Muscle layer of duodenum (tissue), 2 donors: ENCODE results near the gene BEGAIN.

ENCODE experiments used
- H3K27ac ChIP-seq: one replicate; pipeline ENCODE4 v1.7.0; 2013; ENCODE audit warnings: mild to moderate bottlenecking, low read length
- H3K27me3 ChIP-seq: one replicate; pipeline ENCODE4 v1.7.0; 2013; ENCODE audit warnings: low read depth, mild to moderate bottlenecking, control low read depth, low read length
- H3K36me3 ChIP-seq, 2 donors: one replicate each; pipeline ENCODE4 v1.7.0; 2013; ENCODE audit warnings: low read length in 2 of 2, control low read depth in 1 of 2, mild to moderate bottlenecking in 1 of 2; ENCODE audit not compliant: insufficient read depth in 2 of 2, control insufficient read depth in 1 of 2
- H3K4me1 ChIP-seq, 2 donors: one replicate each; pipeline ENCODE4 v1.7.0; 2013; ENCODE audit warnings: low read length in 2 of 2, mild to moderate bottlenecking in 2 of 2, control low read depth in 1 of 2, moderate library complexity in 1 of 2; ENCODE audit not compliant: insufficient read depth in 2 of 2, control insufficient read depth in 1 of 2
- H3K4me3 ChIP-seq, 2 donors: one replicate each; pipeline ENCODE4 v1.7.0; 2013; ENCODE audit warnings: low read length in 2 of 2, low read depth in 1 of 2, mild to moderate bottlenecking in 1 of 2
- H3K9me3 ChIP-seq, 2 donors: one replicate each; pipeline ENCODE4 v1.7.0; 2013; ENCODE audit warnings: low read length in 2 of 2, control low read depth in 1 of 2, mild to moderate bottlenecking in 1 of 2; ENCODE audit not compliant: control insufficient read depth in 1 of 2
- donor health status: healthy.

Gene BEGAIN

DNA sequence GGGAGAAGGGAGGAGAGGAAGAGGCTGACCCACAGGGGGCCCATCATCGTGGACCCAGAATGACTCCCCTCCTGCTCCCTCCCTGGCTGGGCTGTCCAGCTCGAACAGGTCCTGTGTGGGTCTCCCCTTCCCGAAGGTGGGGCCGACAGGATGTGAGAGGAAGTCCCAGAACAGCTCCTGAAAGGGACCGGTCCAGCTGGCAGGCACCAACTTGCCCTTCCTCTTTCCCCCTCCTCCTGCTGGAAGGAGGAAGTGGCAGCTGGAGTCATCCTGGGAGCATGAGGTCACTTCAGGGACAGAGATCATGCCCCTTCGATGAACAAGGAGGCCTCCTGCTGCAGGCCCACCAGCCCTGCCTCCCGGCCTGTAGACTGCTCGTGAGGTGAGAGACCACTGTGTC lies 35.0 kb upstream of the BEGAIN start:
- H3K4me3 ChIP-seq = no peak overlapping the region
- no peaks in the 10 kb centered on the region for H3K27me3 ChIP-seq
- H3K4me1 ChIP-seq = peaks cover 12 to 14% of the 10 kb centered on the region in 2 donors
- no peak overlapping the region for H3K27ac ChIP-seq
- peaks cover 0 to 12% of the 10 kb centered on the region in 2 donors for H3K9me3 ChIP-seq
- no peaks in the 10 kb centered on the region for H3K36me3 ChIP-seq

DNA sequence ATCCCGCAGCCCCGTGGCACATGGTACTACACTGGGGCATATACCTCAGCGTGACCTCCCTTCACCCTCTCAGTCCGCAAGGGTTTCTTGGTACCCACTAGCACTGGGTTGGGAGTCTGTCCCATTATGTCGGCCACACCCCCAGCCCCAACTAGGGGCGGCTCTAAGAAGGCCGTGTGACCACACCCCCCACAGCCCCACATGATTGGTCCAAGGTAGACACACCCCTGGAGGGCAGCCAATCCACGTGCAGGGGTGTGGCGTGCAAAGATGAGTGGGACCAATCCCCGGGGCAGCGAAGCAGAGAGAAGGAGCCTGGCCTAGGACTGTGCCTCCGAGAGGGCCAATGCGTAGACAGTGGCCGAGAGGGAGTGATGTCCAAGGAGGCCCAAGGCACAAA lies 34.6 kb upstream of the BEGAIN start:
- Histone ChIP-seq H3K27me3 (no peaks in the 10 kb centered on the region), H3K9me3 (peaks cover 0 to 12% of the 10 kb centered on the region in 2 donors), H3K36me3 (no peaks in the 10 kb centered on the region), H3K27ac (no peak overlapping the region), H3K4me1 (peaks cover 12 to 14% of the 10 kb centered on the region in 2 donors), H3K4me3 (no peak overlapping the region)

DNA sequence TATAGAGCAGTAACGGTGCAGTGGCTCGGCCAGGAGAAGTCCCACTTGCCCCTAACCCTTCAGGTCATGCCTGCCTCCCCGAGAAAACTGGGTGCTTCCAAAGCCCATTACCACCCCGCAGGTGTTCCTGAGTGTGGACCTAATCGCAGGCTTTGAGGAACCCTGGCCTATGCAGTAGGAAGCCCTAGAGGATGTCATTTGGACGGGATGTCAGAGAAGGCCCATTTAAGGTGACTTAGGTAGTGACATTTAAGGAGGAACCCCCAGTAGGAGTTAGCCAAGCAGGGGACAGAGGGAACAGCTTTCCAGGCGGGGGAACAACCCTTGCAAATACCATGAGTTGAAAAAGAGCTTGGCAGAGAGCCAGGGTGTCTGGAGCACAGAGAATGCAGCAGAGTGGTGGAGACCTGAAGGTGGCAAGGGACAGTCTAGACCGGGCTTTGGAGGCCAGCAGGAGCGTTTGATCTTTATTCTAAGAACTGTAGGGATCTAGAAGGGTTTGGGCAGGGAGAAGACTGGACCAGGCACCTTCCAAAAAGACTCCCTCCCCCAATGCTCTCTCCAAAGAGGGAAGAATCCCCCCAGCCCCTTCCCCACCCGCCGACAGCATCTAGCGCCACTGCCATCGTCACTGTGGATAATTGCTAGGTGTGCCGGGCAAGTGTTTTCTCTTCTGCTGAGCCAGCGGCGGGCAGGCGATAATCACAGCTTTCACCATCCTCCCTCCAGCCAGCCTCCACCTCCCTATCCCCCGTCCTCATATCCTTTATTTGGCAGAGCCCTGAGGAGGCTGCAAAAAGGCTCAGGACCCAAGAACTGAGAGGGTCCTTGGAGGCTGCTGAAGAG lies 33.3 kb upstream of the BEGAIN start:
- H3K4me1 ChIP-seq = peaks cover 12 to 14% of the 10 kb centered on the region in 2 donors
- no peaks in the 10 kb centered on the region for H3K36me3 ChIP-seq
- H3K27me3 ChIP-seq = no peaks in the 10 kb centered on the region
- H3K4me3 ChIP-seq = no peak overlapping the region
- peaks cover 0 to 3% of the 10 kb centered on the region in 2 donors for H3K9me3 ChIP-seq
- no peak overlapping the region for H3K27ac ChIP-seq

- Histone ChIP-seq H3K9me3 (no peaks in the 10 kb centered on the region), H3K27ac (no peak overlapping the region), H3K36me3 (no peaks in the 10 kb centered on the region), H3K27me3 (no peaks in the 10 kb centered on the region), H3K4me1 (peaks cover 12 to 14% of the 10 kb centered on the region in 2 donors), H3K4me3 (no peak overlapping the region)
Observed at GRCh38 chr14:100619396-100620254, 32.4 kb upstream of the BEGAIN start.

DNA sequence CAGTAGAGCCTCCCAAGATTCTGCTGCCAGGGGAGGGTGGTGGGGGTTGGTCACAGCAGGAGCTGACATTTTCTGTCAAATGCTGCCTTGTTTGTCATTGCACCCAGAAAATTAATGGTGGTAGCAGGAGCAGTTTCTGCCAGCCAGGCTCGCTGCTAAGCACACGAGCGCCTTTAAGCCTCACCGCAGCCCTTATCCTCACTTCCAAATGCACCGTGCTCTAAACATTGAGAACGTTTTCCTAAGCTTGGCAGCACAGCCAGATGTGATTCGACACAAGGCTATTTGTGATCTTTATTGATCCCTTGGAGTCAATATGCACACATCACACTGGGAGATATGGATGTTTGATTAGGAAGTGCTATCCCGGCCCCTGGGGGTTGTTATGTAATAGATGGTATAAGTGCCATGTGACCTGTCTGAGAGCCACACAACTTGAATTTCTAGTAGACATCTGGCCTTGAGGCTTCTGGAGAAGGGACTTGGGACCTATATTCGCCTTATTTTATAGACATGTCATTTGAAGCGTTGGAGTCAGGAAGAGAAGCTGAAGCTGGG lies 31.6 kb upstream of the BEGAIN start:
- H3K4me3 ChIP-seq = no peak overlapping the region
- no peaks in the 10 kb centered on the region for H3K9me3 ChIP-seq
- H3K36me3 ChIP-seq = no peaks in the 10 kb centered on the region
- peaks cover 12 to 14% of the 10 kb centered on the region in 2 donors for H3K4me1 ChIP-seq
- no peaks in the 10 kb centered on the region for H3K27me3 ChIP-seq
- H3K27ac ChIP-seq = no peak overlapping the region

- Histone ChIP-seq H3K27ac (no peak overlapping the region), H3K4me1 (peaks cover 12 to 14% of the 10 kb centered on the region in 2 donors), H3K4me3 (no peak overlapping the region), H3K36me3 (no peaks in the 10 kb centered on the region), H3K27me3 (no peaks in the 10 kb centered on the region), H3K9me3 (no peaks in the 10 kb centered on the region)
Observed at GRCh38 chr14:100618318-100618693, 31.1 kb upstream of the BEGAIN start.

- Histone ChIP-seq H3K4me3 (no peak overlapping the region), H3K9me3 (no peaks in the 10 kb centered on the region), H3K36me3 (no peaks in the 10 kb centered on the region), H3K27me3 (no peaks in the 10 kb centered on the region), H3K4me1 (peaks cover 12 to 14% of the 10 kb centered on the region in 2 donors), H3K27ac (no peak overlapping the region)
Observed at GRCh38 chr14:100617410-100618317, 30.4 kb upstream of the BEGAIN start.

GRCh38 chr14:100616854-100617409 lies 29.7 kb upstream of the BEGAIN start:
- Histone ChIP-seq H3K9me3 (no peaks in the 10 kb centered on the region), H3K4me3 (no peak overlapping the region), H3K27ac (no peak overlapping the region), H3K4me1 (peaks cover 12 to 14% of the 10 kb centered on the region in 2 donors), H3K36me3 (no peaks in the 10 kb centered on the region), H3K27me3 (no peaks in the 10 kb centered on the region)

- Histone ChIP-seq H3K36me3 (no peaks in the 10 kb centered on the region), H3K9me3 (no peaks in the 10 kb centered on the region), H3K4me3 (no peak overlapping the region), H3K4me1 (peaks cover 12 to 14% of the 10 kb centered on the region in 2 donors), H3K27me3 (no peaks in the 10 kb centered on the region), H3K27ac (no peak overlapping the region)
Observed at GRCh38 chr14:100615736-100616695, 28.8 kb upstream of the BEGAIN start.

DNA sequence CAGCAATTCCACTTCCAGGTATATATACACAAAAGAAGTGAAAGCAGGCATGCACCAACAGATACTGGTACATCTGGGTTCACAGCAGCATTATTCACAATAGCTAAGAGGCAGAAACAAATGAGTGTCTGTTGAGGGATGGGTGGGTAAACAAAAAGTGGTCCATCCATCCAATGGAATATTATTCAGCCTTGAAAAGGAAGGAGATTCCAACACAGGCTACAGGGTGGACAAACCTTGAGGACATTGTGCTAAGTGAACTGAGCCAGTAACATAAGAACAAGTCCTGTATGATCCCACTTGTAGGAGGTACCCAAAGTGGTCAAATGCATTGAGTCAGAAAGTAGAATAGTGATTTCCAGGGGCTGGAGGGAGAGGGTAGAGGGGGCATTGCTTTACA lies 27.6 kb upstream of the BEGAIN start:
- Histone ChIP-seq H3K4me1 (peaks cover 12 to 14% of the 10 kb centered on the region in 2 donors), H3K4me3 (no peak overlapping the region), H3K27ac (no peak overlapping the region), H3K9me3 (no peaks in the 10 kb centered on the region), H3K27me3 (no peaks in the 10 kb centered on the region), H3K36me3 (no peaks in the 10 kb centered on the region)
